Effector CD8-positive, alpha-beta T cell (primary cell): Measurements from ENCODE around the gene AFF1.
"Not testable (repeated sequence)": the region's sequence is repeated elsewhere in the genome, so short reads cannot be mapped to it uniquely, and the experiment has no call there.

Source experiments
- DNase-seq: peaks from one replicate; lab custom pipeline; 2025; lab: John Stamatoyannopoulos, UW

AFF1 gene

DNA sequence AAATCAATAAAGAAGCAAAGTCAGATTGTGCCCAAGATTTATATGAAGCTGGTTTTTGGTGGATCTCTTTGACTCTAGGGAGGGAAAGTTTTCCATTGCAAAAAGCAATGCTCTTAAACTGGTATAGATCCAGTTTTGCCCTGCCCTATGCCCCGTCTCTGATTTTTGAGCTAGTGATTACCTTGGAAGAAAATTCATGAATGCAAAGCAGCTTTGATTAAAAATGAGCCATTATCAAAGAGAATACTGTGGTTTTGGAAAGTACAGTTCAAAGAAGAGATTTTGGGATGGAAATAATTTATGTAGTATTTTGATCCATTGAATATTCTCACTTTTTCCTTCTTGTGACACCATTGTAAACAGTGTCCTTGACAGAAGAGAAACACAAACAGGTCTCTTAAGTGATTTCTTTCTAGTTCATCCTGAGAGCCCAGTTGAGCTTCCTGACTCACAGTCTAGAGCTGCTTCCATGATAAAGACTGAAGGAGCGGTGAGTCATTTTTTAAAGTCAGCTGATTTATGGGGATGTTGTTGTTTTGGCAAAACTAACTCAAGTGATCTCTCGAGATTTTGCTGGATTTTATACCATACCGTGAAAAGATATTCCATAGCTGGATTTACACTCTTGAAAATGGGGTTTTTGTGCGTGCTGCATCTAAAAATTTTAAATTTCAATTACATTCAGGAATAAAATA lies 76.7 kb downstream of the AFF1 start:
- no peak for DNase-seq

- no peak for DNase-seq
These were observed 77.6 kb downstream of the AFF1 start for GRCh38 chr4:87012265-87012953.

DNA sequence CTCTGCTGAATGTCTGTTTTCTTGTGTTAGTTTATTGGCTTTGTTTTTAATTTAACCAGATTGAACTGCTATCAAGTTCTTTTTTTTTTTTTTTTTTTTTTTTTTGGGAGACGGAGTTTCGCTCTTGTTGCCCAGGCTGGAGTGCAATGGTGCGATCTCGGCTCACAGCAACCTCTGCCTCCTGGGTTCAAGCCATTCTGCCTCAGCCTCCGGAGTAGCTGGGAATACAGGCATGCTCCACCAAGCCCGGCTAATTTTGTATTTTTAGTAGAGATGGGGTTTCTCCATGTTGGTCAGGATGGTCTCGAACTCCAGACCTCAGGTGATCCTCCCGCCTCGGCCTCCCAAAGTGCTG lies 78.1 kb downstream of the AFF1 start:
- not testable (repeated sequence) for DNase-seq

- DNase-seq, result no peak
These were observed 79.5 kb downstream of the AFF1 start for GRCh38 chr4:87014284-87014782.

DNA sequence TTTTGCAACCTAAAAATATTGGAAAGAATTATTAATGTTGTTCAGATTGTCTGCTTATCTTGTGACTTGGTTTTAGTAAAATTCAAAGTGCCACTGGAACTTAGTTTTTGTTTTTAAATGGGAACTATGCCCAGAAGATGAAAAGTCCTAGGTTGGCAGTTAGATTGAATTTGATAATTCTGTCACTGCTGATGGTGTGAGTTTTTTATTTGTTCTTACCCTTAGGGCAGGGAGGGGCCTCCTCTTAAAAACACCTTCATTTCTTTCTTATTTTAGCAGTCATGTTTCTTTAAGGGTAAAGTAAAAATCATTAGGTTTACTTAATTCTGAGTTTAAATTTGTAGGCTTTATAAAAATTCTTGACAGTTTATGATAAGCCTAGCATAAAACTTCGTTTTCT lies 80.6 kb downstream of the AFF1 start:
- no peak for DNase-seq

DNA sequence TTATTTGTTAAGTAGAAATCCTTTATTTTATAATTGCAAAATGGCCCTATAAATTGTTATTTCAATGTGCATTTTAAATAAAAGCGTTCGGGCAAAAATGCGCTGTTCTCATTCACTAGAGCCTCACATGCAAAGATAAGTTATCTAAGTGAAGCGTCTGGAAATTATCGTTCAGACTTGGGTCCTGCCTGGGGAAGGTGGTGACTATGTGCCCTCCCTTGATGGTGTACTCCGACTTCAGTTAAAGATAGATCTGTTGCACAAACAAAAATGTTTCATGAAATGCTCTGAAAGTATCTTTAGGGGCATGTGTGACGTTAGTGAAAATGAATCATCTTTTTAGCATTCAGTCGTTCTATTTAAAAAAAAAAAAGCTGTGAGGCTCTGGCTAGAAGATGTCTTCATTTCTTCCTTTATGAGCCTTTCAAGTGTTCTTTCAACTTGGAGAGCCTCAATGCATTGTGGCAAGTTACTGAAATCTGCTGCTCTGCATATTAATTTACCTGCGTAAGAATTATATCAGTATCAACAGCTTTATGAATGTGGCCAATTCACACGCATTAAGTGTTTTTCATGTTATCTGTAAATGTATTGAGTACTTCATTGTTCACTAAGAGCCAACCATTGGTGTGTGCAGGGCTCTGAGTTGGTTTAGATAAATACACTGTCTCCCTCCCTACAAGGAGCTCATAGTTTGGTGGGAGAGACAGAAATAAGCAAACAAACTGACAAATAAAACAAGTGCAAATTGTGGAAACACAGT lies 83.0 kb downstream of the AFF1 start:
- no peak for DNase-seq

DNA sequence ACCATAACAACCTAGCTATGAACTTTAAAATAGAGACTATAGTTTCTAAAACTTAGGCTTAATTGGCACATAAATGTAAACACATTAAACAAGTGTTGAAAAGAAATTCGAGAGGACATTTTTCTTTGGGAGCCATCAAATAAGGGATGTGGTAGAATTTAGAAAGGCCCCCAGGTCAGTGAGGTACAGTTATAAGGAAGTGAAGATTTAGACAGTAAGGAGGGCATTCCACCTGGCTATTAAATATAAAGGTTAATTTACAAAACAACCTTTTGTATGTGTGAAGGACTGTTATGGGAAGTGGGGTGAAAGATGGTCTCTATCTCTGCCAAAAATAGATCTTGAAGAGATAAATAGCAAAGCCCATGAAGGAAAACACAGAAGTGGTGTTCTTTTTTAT lies 83.9 kb downstream of the AFF1 start:
- DNase-seq, result no peak

DNA sequence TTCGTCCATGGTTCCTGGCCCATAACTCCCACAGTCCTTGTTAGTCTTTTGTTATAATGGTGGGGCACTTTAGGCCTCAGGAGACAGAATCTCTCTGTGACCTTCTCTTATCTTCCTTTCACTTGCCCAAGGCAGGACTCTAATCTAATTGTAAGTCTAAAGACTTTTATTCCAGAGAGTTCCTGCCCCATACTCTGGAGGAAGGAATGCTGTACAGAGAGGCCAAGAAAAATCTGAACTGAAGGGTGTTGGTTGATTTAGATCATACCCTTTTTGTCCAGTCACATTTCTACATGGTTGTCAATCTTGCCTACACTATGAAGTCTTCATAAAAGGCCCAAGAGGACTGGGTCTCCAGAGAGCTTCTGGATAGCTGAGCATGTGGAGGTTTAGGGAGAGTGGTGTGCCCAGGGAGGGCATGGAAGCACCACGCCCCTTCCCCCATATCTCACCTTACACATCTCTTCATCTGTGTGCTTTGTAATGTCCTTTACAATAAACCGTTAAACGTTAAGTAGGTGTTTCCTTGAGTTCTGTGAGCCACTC lies 84.5 kb downstream of the AFF1 start:
- no peak for DNase-seq

DNA sequence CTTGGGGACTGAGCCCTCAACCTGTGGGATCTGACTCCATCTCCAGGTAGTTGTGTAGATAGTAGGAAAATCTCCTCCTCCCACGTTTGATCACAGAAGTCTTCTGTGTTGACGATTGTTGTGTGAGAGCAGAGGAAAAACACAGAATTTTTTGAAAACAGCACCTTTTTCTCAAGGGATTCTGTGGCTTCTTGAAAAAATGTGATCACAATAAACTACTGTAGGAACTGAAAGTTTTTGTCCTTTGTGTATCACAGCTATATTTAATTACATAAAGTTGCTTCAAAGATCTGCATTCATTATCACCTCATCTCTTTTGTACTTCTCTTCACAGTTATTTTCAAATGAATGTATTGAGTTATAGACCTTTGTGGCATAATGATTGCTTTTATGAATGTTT lies 85.1 kb downstream of the AFF1 start:
- DNase-seq, result no peak

DNA sequence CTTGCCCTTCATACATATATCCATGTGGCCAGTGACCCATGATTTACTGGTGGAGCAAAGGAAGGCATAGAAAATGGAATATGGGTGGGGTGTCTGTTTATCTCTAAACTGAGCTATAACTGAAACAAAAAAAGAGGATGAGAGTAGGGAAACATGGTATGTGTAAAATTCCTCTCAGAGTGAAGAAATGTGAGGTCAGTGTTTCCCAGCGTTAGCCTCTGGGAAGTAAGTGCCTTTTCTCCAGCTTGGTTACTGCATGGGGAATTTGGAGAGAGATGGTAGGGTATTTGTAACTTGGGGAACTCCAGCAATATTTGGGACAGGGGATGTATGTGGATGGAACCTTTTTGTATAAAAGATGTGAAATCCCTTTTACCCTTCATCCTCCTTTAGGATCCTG lies 89.4 kb downstream of the AFF1 start:
- DNase-seq, result no peak

DNA sequence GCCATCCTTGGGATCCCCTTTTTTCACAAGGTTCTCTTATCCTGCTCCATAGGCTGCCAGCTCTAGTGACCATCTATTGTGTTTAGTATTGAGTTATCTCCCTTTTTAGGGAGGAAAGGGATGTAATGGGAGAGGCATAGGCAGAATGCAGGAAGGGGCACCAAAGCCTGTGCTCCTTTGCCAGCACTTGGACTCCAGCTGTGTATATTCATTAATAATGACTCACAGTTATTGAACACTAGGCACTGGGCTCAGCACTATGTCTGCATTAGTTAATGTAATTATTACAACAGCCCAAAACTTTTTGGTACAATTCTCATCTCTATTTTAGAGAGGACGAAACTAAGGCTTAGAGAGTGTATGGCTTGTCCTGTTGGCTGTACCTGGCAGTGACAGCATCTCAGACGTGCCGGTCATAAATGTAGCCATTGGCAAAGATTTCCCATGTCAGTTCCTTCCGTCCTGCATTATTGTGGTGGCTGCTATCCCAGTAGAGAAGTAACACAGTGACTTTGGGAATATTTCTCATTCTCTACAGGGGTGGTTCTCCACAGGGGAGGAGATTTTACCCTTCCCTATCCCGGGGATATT lies 90.3 kb downstream of the AFF1 start:
- DNase-seq, result no peak

GRCh38 chr4:87025614-87026041 lies 90.8 kb downstream of the AFF1 start:
- no peak for DNase-seq

GRCh38 chr4:87026800-87027495 lies 92.1 kb downstream of the AFF1 start:
- DNase-seq, result no peak

DNA sequence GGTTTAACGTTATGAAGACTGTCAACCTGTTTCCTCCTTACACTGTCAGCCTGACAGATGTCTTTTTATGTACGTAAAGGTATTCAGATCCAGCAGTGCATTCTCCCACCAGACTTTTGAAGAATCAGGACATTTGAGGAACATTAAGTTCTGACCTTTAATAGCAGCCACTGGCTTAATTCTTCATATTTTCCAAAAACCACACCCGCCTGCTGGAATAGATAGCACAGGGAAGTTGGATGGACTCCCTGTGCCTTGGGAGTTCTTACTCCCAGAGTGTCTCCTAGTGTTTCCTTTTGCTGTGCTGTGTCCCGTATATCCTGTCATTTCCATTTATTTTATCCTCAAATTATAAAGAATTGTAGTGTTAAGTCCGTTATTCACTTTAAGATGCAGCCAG lies 94.5 kb downstream of the AFF1 start:
- no peak for DNase-seq

- no peak for DNase-seq
These were observed 95.3 kb downstream of the AFF1 start for GRCh38 chr4:87030124-87030523.

- DNase-seq, result no peak
These were observed 96.1 kb downstream of the AFF1 start for GRCh38 chr4:87030755-87031441.

DNA sequence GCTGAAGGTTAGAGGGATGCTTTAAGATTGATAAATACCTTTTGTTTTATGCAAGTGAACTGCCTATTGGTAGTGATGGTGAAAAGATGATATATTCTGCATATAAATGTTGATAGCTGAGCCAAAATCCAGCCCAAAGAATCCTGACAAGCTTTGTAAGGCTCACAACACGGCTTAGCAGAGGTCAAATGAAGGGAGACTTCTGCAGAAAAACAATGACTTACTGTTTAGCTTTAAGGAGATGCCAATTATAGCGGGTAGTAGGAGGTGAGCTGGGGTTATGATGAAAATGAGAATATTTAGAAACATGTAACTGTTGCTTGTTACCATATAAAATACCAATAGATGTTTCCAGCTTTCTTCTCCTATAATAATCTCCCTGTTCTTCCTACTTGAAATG lies 97.1 kb downstream of the AFF1 start:
- DNase-seq, result no peak

DNA sequence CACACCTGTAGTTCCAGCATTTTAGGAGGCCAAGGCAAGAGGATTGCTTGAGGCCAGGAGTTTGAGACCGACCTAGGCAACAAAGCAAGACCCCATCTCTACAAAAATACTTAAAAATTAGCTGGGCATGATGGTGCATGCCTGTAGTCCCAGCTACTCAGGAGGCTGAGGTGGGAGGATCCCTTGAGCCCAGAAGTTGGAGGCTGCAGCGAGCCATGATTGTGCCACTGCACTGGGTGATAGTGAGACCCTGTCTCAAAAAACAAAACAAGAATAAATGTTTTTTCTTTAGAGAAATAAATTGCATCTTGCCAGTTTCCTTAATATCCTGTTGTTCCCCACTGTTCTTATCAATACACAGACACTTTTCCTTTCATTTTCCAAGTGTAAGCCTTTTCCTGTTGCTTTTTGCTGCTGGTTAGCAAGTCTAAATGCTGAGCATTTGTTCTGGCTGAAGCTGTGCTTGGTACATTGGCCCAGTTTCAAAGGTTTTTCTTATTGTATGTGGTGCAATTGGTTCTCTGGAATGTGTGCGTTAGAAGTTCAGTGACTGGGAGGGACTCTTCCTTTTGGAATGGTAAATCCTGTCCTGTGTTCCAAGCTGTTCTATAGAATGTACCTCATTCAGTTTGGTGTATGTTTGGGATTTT lies 98.2 kb downstream of the AFF1 start:
- no peak for DNase-seq

- no peak for DNase-seq
These were observed 99.1 kb downstream of the AFF1 start for GRCh38 chr4:87033902-87034301.

- no peak for DNase-seq
These were observed 99.7 kb downstream of the AFF1 start for GRCh38 chr4:87034527-87034926.
